SK-MEL-5 (cell line): ENCODE data around the gene ANO10. TPM values are rescaled to one million over a fixed set of nuclear protein-coding genes. Genes with fewer than 3 reads are reported as not detected.
"Not testable (repeated sequence)": the region's sequence is repeated elsewhere in the genome, so short reads cannot be mapped to it uniquely, and the experiment has no call there.

Experiments
- DNase-seq: peaks from one replicate; pipeline ENCODE4 v3.0.0-alpha.2; 2016; ENCODE audit warnings: low read depth, low spot score
- in situ Hi-C: cut with HindIII; loops from 2 replicates; pipeline ENCODE4 v1.10.0; 2016; ENCODE audit warnings: low sequenced_read_pairs, high pct_unique_total_duplicates, low pct_unique_long_range_greater_than_20kb
- total RNA-seq: library from RNA; depleted of rRNA; stranded (reverse); fragments of >200 nt; shearing (Covaris generic); gene quantifications from 2 replicates; pipeline ENCODE4 v1.2.3, GENCODE V29; 2014

The ANO10 gene
- total RNA-seq, 1 experiment from 2014 or later = 16.1 TPM

DNA sequence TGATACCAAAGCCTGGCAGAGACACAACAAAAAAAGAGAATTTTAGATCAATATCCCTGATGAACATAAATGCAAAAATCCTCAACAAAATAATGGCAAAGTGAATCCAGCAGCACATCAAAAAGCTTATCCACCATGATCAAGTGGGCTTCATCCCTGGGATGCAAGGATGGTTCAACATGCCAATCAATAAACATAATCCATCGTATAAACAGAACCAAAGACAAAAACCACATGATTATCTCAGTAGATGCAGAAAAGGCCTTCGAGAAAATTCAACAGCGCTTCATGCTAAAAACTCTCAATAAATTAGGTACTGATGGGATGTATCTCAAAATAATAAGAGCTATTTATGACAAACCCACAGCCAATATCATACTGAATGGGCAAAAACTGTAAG, 26.5 kb downstream of the ANO10 start:
- DNase-seq, in situ Hi-C loops: not testable (repeated sequence)

- DNase-seq, in situ Hi-C loops: not testable (repeated sequence)
Observed at GRCh38 chr3:43593588-43593987, 28.2 kb downstream of the ANO10 start.

DNA sequence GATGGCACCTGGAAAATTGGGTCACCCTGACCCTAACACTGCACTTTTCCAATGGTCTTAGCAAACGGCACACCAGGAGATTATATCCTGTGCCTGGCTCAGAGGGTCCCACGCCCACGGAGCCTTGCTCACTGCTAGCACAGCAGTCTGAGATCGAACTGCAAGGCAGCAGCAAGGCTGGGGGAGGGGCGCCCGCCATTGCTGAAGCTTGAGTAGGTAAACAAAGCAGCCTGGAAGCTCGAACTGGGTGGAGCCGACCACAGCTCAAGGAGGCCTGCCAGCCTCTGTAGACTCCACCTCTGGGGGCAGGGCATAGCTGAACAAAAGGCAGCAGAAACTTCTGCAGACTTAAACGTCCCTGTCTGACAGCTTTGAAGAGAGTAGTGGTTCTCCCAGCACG, 29.9 kb downstream of the ANO10 start:
- DNase-seq, in situ Hi-C loops: not testable (repeated sequence)

DNA sequence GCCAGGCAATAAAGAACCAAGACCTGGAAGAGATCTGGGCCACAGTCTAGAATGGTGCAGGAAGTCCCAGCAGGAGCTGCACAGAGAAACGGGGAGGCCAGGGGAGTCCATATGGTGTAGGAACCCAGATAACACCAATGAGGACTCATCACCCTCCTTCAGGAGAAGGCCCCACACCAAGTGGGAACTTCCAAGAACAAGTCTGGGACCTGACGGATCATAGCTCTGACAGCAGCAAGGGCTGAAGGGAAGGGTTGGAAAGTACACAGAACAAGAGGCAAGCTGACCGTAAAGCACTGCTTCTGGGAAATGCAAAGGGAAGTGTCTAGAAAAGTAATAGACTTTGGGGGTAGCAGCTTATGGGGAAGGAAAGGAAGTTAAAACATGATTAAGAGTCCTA, 34.5 kb downstream of the ANO10 start:
- in situ Hi-C loops = no loop called here
- DNase-seq = no peak

DNA sequence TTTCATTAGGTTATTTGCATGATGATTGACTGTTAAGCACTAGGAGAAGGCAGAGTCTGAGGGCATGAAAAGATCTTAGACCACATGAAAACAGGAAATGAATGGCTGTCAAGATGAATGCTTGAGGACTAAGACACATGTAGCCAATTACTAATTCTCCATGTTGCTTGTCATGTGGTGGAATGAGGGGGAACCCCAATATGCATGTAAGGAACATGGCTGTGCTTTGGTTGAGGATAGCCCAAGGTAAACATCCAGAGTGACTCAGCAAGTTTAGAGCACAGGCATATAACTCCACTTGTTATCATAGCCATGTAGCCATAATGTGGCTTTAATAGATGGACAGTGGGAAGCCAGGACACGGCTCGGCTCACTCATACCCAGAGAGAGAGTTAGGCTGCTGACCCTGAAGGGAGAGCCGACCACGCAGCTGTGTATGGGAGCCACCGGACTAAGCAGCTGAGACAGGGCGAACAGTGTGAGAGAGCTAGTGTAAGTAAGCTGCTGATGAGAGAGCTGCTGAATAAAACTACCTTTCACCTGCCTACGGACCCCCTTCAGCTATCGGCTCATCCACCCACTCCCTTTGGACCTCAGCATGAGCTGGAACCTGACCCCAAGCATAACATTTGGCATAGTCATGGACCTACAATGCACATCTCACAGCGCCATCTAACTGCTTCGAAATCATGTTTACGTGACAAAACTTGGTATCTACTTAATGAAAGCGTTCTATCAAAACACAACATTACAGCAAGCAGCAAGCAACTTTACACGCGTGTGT, 37.6 kb downstream of the ANO10 start:
- in situ Hi-C loops = no loop called here
- DNase-seq = no peak

- no peak for DNase-seq
- in situ Hi-C loops = no loop called here
Observed at GRCh38 chr3:43583481-43583880, 38.3 kb downstream of the ANO10 start.

- in situ Hi-C loops = no loop called here
Observed at GRCh38 chr3:43582866-43583265, 38.9 kb downstream of the ANO10 start.

DNA sequence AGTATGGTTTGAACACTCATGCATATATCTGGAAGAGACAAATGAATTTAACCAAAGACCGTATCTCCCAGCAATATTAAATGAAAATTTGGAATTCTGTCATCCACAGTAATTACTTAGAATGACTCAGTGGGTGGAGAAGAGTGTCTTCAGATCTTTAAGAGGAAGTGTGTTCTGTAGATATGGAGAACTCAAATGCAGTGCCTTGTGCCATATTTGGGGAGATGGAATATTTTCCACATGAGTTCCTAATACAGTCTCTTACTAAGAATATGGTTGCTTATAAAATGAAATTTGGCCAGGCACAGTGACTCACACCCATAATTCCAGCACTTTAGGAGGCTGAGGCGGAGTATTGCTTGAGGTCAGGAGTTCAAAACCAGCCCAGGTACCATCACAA, 40.5 kb downstream of the ANO10 start:
- no peak for DNase-seq
- in situ Hi-C loops = no loop called here

More at GRCh38 chr3:43582866-43583265, 38.9 kb downstream of the ANO10 start:
- no peak for DNase-seq

- no peak for DNase-seq
- in situ Hi-C loops = no loop called here
Observed at GRCh38 chr3:43580181-43580580, 41.6 kb downstream of the ANO10 start.

- no peak for DNase-seq
- in situ Hi-C loops = no loop called here
Observed at GRCh38 chr3:43573576-43573975, 48.2 kb downstream of the ANO10 start.

- in situ Hi-C loops, DNase-seq: not testable (repeated sequence)
Observed at GRCh38 chr3:43565661-43566341, 56.0 kb downstream of the ANO10 start.

GRCh38 chr3:43559961-43560360, 61.9 kb downstream of the ANO10 start:
- in situ Hi-C loops = no loop called here
- no peak for DNase-seq

DNA sequence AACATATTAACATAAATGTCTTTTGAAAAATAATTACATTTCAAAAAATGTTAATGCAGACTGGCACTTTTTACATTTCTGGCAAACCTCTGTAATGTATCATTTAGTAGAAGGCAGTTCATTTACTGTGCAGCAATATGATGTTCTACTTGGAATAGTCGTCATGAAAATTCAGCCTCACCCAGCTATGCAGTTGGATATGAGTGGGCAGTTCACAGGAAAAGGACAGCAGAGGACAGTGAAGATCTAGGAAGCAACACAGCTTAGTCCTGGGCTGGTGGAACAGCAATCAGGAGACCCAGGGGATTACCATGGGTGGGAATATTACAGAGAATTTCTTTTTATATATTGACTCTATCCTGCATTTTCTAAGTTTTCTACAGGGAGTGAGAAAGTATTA, 63.6 kb downstream of the ANO10 start:
- in situ Hi-C loops = no loop called here
- no peak for DNase-seq

GRCh38 chr3:43549626-43550290, 72.1 kb downstream of the ANO10 start:
- no peak for DNase-seq

GRCh38 chr3:43544277-43544676, 77.5 kb downstream of the ANO10 start:
- peak; percentile 71 for DNase-seq
- in situ Hi-C loops = not testable (repeated sequence)

More at GRCh38 chr3:43549626-43550290, 72.1 kb downstream of the ANO10 start:
- in situ Hi-C loops = no loop called here

- DNase-seq = no peak
- in situ Hi-C loops = no loop called here
Observed at GRCh38 chr3:43542328-43543043, 79.3 kb downstream of the ANO10 start.

DNA sequence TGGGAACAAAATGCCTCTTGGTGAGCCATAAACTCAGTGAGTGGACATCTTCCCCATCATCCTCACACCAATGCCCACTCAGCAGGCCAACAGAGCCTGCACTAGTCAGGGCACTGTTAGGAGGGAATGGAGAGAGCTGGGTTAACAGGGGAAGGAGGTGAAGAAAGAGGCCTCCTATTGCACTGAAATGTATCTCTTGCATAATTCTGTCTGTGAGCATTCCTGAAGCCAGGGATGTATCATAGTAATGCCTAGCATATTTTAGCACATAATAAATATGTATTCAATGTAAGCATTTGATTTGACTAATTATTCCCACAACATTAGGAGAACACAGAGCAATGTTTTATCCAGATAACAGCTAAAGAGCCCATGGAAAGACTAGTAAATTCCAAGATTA, 81.2 kb downstream of the ANO10 start:
- DNase-seq = no peak
- in situ Hi-C loops = no loop called here

- in situ Hi-C loops = no loop called here
- no peak for DNase-seq
Observed at GRCh38 chr3:43539321-43539720, 82.5 kb downstream of the ANO10 start.
